GM12865 (cell line): ENCODE data around the gene KLHDC8A.

Experiments used
- DNase-seq: peaks from one replicate; pipeline ENCODE4 v3.0.0; 2010; ENCODE audit warnings: low read depth
- H3K4me3 ChIP-seq: 2 replicates; pipeline ENCODE4 v1.5.1; 2011; ENCODE audit warnings: mild to moderate bottlenecking, low read depth, low read length, control low read depth
- TF ChIP-seq, protein P1 (sequence below): IDR thresholded peaks from 2 replicates; pipeline ENCODE4 v1.5.1; 2011; ENCODE audit warnings: low read length, control low read depth, low read depth, inconsistent platforms; ENCODE audit not compliant: insufficient read depth; ENCODE audit errors: missing control alignments

Gene KLHDC8A

GRCh38 chr1:205337481-205337880 is 19.2 kb downstream of the KLHDC8A start:
- TF ChIP-seq, protein P1, sequence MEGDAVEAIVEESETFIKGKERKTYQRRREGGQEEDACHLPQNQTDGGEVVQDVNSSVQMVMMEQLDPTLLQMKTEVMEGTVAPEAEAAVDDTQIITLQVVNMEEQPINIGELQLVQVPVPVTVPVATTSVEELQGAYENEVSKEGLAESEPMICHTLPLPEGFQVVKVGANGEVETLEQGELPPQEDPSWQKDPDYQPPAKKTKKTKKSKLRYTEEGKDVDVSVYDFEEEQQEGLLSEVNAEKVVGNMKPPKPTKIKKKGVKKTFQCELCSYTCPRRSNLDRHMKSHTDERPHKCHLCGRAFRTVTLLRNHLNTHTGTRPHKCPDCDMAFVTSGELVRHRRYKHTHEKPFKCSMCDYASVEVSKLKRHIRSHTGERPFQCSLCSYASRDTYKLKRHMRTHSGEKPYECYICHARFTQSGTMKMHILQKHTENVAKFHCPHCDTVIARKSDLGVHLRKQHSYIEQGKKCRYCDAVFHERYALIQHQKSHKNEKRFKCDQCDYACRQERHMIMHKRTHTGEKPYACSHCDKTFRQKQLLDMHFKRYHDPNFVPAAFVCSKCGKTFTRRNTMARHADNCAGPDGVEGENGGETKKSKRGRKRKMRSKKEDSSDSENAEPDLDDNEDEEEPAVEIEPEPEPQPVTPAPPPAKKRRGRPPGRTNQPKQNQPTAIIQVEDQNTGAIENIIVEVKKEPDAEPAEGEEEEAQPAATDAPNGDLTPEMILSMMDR: no peak
- DNase-seq: no peak
- H3K4me3 ChIP-seq: no peak overlapping the region

- DNase-seq: peak; percentile 73
Measured at GRCh38 chr1:205335692-205336091, 21.0 kb downstream of the KLHDC8A start.

GRCh38 chr1:205332015-205332791 is 24.5 kb downstream of the KLHDC8A start:
- H3K4me3 ChIP-seq: no peak overlapping the region
- TF ChIP-seq, protein P1: no peak
- no peak for DNase-seq

More at GRCh38 chr1:205335692-205336091, 21.0 kb downstream of the KLHDC8A start:
- H3K4me3 ChIP-seq: no peak overlapping the region
- TF ChIP-seq, protein P1: peak; percentile 93

DNA sequence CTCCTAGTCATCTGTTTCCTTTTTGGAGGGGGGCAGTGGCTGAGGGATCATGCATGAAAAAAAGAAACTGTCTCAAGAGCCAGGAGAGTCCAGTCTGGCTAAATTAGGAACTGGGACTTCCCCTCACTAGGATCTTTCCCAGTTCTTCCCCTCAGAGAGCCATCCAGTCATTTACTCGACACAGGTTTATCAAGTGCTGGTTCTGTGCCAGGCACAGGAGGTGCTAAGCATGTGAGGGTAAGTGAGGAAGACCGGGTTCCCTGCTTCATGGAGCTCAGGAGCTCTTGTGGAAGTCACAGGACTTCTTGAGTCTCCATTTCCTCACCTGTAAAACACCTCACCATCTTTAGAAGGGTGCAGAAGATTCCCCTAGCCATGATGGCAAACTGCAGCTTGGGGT is 26.6 kb downstream of the KLHDC8A start:
- no peak overlapping the region for H3K4me3 ChIP-seq
- TF ChIP-seq, protein P1: no peak
- no peak for DNase-seq

- no peak for DNase-seq
- TF ChIP-seq, protein P1: no peak
- no peak overlapping the region for H3K4me3 ChIP-seq
Measured at GRCh38 chr1:205329719-205330118, 27.0 kb downstream of the KLHDC8A start.

DNA sequence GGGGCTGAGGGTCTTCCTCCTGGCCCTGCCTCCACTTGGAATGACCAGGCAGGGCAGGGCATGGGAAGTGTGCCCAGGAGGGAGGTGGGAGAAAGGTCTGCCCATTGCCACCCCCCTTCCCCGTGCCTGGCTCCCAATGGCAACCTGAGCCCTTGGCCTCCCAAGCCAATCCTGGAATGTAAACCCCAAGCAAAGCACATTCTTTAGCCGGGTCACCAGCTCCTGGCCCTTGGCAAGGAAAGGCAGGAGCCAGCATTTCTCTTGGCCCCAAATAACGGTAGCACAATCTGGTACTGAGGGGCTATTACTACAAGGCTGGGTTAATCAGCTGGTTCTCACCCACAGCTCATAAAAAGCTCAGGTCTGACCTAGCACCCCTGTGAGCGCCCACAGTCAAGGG is 28.2 kb downstream of the KLHDC8A start:
- no peak overlapping the region for H3K4me3 ChIP-seq
- TF ChIP-seq, protein P1: no peak
- no peak for DNase-seq
